ENCODE data around the gene DIO3.
"Not testable (repeated sequence)": the region's sequence is repeated elsewhere in the genome, so short reads cannot be mapped to it uniquely, and the experiment has no call there.

Gene DIO3

DNA sequence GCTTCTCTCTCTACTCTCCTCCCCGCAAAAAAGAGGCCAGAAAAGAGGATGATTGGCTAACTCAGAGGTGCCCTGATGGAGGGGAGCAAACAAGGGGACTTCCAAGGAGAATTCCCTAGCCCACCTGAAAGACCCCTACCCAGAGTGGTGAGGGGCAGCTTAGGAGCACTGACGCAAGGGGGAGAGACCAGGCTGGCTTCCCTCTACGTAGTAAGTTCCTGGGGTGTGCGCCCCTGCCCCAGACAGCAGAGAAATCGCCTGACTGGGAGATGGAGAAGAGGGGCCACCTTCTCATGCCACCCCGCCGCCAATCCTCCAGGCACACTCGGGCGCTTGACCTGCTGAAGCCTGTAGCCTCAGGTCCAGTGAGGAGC, 2.1 kb upstream of the DIO3 start:
- no peak for DNase-seq (ENCODE audit: low read depth)

DNA sequence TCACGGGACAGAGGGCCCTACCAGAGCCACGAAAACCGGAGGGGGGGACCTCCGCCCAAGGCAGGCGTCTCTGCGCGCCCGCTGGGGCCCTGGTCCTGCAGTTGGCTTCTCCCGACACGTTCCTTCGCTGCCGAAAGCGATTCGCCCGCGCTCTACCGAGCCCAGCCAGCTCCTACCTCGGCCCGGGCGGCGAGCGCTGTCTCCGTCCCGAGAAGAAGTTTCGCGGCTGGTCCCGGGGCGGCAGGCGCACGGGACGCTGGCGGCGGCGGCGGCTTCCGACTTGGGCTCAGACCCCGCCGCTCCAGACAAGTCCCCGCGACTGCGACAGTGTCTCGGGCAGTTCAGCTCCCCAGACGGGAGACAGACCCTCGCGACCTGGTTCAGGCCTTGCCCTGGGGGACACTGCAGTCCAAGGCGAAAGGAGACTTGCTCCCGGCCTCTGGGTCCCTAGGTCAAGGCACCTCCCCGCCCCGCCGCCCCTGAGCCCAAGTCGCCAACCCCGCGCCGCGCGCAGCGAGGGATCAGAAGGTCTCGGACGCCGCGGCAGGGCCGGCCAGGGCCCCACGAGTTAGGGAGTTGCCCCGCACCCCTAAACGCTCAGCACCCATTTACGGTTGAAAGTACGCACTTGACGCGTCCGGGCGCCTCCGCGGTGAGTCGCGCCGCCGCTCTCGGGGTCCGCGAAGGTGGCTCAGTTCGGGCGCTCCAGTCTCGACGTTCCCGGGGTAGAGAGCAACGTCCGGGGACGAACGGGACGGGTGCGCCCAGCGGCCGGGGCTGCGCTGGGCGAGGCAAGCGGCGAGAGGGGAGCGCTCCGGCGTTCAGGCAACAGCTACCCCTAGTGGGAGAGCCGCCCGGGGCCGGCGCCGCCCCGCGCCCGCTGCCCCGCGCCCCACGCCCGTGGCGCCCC, 1.4 kb upstream of the DIO3 start:
- no peak for DNase-seq (ENCODE audit: low read depth)

DNA sequence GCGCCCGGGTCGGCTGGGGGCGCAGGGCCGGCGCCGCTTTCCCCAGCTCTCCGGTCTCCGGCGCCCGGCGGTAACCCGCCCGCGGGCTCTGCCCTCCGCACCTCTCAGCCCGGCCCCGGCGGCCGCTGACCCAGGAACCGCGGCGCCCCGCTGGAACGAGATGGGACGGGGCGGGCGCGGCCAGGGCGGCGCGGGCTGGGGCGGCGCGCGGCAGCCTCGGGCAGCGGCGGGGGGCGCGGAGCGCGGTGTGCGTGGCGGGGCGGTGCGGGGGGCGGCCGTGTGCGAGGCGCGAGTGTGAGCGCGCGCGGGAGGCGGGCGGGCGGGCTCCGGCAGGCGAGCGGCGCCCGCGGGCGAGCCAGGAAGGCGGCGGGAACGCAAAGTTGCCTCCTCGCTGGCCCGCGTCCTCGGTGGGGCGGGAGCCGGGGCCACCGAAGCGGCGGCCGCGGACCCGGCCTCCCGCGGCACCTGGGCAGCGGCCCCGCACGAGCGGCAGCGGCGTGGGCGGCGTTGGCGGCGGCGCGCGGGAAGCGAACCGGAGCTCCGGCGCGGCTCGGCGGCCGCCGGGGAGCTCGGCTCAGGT, 671 bp upstream of the DIO3 start:
- DNase-seq (ENCODE audit: low read depth) = no peak

DNA sequence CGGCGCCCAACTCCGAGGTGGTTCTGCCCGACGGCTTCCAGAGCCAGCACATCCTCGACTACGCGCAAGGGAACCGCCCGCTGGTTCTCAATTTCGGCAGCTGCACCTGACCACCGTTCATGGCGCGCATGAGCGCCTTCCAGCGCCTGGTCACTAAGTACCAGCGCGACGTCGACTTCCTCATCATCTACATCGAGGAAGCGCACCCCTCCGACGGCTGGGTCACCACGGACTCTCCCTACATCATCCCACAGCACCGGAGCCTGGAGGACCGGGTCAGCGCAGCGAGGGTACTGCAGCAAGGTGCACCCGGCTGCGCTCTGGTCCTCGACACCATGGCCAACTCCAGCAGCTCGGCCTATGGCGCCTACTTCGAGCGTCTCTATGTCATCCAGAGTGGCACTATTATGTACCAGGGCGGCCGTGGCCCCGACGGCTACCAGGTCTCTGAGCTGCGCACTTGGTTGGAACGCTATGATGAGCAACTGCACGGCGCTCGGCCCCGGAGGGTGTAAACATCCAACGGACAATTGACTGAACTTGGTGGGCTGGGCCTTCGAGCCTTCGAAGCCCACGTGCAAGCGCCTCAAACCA, 699 bp downstream of the DIO3 start:
- DNase-seq (ENCODE audit: low read depth) = no peak

DNA sequence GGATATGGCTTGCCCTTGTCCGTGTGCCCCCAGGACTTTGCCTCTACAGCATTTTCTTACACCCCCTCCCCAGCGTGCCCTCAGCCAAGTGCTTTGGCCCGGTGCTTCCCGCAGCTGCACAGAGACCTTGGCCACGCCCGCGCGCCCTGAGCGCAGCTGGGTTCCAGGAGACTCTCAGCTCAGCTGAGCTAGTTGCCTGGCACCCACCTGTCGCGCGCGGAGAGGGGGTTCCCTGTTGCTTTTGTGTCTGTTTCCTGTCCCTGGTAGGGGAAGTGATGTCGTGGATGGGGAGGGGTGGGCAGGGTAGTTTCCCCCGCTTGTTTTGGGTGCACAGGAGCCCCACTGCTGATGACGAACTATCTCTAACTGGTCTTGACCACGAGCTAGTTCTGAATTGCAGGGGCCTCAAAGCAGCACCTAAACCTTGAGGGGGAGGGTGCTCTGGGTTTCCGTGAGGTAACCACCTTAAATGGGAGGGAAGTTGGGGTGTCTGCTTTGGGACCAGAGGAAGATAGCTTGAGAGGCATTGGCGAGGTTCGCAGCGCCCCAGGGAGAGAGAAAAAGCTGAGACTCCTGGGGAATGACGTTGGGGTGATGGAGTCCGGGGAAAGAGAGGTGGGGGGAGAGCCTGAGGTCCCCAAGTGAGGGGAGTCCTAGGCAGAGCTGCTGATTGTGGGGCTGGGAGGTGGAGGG, 1.5 kb downstream of the DIO3 start:
- DNase-seq (ENCODE audit: low read depth) = no peak

DNA sequence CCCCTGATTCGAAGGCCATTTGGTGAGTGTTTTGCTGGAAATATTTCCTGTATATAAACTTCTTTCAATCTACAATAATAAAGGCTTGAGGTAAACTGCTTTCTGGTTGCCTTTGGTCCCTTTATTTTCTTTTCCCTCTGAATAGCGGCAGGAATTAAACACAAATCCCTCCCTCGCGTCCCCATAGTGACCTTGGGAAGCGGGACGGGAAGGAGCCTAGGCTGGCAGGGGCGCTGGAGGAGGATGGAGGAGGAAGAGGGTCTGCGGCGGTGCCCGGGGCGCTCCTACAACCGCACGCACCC, 2.0 kb downstream of the DIO3 start:
- DNase-seq (ENCODE audit: low read depth) = no peak

DNA sequence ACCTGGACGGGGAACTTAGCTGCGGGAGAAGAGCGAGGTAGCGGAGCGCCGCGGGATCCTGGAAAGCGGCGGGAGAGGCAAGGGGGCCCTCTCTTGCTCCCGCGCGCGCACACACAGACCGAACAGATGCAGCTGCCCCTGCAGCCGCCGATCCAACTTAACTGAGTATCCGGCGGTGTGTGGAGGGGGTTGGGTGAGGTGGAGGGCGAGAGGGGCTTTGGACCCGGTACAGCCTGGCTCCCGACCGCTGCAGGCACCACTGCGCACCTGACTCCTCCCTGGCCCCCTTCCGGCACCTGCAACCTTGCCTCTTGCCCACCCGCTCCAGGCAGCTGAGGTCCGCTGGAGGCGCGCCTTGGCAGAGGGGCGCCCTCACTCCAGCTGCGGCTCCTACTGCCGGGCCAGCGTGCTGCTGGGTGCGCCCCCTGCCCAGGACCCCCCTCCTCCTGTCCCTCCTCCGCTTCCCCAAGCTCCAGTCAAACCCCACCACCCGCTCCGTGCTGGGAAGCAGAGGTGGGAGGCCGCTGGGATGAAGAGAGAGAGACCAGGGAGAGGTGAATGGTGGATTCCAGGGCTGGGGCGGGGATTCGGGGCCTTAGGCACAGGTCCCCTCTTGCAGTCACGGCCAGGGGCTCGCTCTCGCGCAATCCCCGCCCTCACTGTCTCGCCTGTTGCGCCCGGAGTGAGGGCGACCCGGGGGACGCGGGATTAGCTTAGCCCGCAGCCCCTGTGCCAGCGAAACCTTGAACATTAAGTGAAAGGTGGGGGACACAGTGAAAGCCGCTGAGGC, 2.6 kb downstream of the DIO3 start:
- DNase-seq (ENCODE audit: low read depth) = no peak

DNA sequence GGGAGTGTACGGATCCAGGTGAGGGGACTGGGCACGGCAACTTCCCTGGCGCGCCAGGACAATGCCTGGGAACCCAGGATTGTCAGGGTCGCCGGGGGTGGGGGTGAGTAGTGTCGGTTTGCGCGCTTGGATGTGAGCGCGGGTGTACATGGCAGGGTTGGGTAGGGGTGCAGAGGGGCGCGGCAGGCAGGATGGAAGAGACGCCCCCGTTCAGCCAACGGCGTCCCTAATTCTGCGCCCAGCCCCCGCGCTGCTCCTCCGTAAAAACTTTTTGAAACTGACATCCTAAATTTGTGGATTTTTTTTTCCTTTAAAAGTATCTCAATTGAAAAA, 3.1 kb downstream of the DIO3 start:
- no peak for DNase-seq (ENCODE audit: low read depth)

DNA sequence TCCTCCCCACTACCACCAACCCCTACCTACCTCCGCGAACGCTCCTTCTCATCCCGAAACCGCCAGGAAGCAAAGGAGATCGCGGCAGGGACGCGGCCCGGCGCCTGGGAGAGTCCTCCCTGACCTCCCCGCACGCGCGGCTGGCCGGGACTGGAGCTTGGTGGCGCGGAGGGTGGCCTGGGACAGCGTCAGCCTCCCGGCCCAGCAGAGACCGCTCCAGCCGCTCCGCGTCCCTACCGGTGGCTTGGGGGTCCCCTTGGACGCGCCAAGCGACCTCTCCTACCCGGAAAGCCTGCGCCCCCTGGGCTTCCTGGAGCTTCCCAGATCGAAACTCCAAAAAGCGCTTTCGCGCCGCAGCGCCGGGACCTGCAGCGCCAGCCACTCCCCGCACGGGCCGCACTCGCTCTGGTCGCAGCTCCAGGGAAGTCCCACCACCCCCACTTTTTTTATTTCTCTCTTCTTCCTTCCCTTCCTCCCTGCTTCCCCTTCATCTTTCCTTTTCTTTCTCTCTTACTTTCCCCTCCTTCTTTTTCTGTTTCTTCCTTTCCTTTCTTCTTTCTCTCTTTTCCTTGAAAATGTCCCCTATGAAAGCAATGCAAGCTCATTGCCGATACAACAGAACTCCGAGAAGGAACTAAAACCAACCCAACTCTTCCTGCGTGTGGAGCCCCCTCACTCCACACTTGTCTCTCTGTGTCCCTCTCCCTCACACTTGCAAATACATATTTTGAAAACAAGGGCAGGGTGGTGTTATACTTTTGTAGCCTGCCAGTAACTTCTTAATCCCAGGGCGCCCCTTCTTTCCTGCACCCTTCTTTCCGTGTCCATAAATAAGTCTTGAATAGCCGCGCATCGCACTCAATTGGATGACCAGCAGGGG, 3.8 kb downstream of the DIO3 start:
- DNase-seq (ENCODE audit: low read depth) = no peak

DNA sequence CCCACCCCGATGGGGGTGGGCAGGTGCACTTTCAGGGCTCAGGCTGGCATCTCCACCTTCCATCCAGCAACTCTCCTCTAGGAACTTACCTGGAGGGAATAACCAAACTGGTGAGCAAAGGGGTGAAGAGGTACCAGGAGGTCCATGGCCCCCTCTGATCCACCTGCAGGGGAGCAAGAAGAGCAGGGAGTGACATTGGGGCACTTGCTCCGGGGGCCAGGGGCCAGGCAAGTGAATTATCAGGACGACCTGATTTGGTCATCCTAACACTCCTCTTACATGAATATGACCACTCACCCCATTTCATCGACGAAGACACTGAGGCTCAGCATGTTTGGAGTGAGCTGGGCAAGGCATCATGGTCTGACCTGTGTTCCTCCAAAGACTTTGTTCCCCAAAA, 6.0 kb downstream of the DIO3 start:
- DNase-seq (ENCODE audit: low read depth) = no peak

DNA sequence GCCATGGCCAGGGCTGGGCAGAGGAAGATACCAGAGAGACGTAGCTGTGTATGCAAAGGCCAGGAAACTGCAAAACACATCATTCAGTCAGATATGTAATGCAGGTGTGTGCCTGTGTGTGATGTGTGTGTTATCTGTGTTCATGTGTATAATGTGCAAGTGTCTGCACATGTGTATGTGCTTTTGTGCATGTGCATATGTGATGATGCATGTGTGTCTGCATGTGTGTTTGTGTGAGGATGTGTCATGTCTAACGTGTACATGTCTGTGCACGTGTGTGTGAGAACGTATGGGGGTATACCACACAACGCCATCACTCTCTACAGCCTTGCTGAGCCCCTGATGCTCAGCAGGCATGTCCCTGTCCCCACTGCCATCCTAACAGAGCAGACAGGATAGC, 9.7 kb downstream of the DIO3 start:
- no peak for DNase-seq (ENCODE audit: low read depth)

DNA sequence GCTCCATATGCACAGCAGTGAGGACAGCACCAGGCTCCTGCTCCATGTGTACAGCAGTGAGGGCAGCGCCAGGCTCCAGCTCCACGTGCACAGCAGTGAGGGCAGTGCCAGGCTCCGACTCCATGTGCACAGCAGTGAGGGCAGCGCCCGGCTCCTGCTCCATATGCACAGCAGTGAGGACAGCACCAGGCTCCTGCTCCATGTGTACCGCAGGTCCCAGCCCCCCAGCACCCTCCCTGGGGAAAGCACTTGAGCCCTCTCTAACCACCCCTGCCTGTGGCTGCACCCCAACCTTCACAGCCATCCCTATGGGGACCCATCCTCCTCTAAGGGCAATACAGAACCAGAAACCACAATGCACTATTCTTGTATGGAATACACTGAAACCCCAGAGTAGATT, 11.2 kb downstream of the DIO3 start:
- not testable (repeated sequence) for DNase-seq (ENCODE audit: low read depth)

DNA sequence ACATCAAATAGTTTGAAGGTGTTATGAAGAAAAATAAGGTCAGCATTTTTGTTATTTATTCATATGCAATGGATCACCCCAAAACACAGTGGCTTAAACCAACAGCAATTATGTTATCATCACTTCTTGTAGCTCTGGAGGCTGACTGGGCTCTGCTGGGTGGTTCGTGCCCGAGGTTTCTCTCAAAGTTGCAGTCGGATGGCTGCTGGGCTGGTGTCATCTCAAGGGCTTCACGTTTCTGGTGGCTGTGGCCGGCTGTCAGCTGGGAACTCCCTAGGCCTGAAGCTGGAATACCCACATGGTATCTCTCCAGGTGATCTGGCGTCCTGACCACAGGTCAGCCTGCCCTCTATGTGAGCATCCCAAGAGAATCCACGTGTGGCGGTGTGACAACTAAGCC, 12.0 kb downstream of the DIO3 start:
- no peak for DNase-seq (ENCODE audit: low read depth)

DNA sequence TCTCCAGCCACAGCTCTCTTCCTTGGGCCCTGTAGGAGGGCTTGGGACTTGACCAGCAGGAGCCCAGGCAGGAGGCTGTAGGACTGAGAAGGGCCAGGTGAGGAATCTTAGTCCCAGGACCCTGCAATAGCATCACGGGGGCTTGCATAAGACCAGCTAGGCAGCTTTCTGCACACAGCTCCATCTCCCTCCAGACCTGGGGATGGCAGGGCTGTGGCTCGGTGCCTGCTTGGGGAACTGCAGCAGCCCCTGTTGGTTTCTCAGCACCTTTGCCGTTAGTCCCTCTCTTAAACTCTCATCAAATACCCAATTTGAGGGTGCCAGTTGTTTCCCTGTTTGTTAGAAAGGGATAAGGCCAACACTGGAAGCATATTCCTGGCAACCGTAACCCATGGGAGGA, 14.3 kb downstream of the DIO3 start:
- DNase-seq (ENCODE audit: low read depth) = no peak

DNA sequence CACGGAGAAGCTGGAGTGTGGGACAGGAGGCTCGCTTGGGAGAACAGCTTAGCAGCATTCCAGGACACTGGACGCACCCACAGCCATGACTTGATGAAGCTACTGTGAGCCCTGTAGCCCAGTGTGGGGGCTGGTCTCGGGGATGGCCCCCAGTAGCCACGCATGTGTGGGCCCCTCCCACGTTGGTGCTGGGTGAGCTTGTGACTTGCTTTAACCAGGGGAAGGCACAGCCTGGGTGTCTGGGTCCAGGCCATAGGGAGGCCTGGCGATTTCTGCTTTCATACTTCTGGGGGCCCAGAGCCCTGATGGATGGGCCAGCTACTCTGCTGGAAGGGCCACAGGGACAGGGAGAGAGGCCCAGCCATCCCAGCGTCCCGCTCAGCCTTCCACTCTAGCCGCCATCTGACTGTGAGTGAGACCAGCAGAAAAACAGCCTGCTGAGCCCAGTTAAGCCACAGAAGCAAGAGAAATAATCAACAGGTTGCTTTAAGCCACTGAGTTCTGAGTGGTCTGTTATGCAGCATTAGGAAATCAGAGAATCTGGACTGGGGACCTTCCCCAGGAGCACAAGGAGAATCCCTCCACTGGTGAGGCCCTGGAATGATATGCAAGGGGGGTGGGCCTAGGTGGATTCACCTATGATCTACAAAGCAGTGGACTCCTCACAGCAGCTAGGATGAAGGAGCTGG, 16.1 kb downstream of the DIO3 start:
- no peak for DNase-seq (ENCODE audit: low read depth)

DNA sequence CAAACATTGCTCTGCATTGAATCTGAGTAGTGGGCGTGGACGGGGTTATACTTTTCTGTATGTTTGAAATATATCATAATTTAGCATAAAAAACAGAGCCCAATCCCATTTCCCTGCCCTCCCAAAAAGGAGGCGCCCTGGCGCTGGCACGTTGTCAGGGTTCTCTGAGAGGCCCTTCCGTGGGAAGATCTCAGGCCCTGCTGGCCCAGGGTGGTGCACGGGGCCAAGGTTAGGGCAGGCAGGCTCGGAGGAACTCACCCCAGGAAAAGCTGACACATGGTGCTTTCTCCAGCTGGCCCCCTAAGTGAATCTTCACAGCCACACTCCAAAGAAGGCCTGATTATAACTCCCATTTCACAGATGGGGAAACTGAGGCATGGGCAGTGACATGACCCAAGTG, 17.2 kb downstream of the DIO3 start:
- no peak for DNase-seq (ENCODE audit: low read depth)

DNA sequence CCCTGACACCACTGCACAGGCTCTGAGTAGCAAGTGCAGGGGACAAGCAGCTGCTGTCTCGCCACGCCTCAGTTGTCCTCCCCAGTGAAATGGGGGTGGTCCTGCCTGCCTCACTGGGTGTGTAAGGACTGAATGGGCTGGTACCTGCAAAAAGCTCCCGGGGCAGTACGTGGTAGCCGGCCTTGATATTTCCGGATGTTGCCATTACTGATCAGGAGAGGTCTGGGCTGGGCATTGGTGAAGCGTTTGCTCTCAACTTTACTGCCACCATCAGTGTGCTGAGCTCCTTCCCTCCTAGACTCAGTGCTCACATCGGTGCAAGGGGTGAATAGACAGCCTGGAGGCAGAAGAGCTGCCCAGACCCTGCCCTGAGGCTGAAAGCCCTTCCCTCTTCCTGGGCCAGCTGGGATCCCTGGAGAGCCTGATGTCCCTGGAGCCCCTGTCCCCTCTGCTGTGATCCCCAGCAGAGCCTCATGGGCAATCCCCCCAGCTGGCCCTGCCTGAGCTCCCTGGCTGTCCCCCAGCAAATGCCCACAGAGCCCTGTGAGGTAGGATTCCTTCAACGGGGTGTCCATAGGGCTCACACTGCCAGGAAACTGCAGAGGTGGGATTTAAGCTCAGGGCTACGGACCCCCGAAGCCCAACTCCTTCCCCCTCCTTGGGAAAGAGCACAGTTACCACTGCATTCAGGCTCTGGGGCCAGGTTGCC, 18.2 kb downstream of the DIO3 start:
- no peak for DNase-seq (ENCODE audit: low read depth)

DNA sequence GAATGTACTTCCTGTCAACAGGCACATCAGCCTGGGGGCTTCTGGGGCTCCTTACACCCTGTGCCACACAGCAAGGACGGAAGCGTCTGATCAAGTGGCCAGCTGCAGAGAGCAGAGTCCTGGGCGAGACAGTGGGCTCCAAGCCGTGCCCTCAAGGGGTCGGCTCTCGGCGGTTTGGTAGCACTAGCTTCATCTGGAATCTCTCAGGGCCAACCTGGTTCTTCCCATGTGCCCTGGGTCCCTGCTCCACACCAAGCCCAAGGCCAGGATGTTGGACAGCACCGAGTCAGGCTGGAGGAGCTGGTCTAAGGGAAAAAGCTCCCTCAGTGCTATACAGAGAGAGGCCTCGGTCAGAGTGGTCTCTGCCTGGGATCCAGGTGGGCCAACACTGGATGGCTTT, 20.5 kb downstream of the DIO3 start:
- no peak for DNase-seq (ENCODE audit: low read depth)

DNA sequence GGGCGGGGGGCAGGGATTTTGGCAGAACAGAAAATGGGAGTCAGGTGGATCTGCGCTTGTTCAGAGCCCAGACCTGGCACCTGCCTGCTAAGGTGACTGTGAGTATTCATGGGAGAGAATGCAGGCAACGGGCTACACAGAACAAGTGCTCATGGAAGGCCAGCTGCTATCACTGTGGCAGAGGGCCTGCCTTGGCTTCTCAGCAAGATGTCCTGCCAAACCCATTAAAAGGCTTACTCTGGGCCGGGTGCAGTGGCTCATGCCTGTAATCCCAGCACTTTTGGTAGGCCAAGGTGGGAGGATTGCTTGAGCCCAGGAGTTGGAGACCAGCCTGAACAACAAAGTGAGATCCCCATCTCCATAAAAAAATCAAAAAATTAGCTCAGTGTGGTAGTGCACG, 21.0 kb downstream of the DIO3 start:
- no peak for DNase-seq (ENCODE audit: low read depth)

DNA sequence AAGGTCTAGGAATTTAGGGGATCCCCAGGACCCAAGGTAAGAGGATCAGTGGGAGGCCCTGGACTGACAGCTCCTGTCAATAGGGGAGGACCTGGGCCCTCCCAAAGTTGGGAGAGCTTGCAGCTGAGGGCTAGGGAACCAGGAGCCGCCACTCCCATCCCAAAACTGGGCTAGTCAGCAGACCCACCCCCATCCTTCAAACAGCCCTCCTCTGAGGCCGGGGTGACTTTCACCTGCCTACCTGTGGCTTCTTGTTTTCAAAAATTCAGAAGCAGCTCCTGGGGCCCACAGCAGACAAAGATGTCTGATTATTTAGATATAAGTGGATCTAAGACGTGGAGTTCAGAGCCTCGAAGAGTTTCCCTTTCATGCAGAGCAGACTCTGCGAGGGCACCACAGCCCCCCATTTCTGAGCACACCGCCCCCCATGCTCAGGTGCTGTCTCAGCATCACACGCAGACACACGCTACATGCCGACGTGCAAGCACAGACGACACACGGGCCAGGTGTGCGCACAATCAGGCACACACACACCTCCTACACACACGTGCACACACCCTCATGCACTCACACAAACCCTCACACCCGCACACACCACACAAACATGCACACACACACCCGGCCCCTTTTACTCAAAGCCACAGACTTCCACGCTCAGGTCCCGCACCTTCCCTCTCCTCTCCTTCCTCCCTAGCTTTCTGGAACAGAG, 21.9 kb downstream of the DIO3 start:
- no peak for DNase-seq (ENCODE audit: low read depth)

All from GM04503 (cell line).